GM04503 (cell line): ENCODE measurements around the gene SRC.
"Not testable (repeated sequence)": the region's sequence is repeated elsewhere in the genome, so short reads cannot be mapped to it uniquely, and the experiment has no call there.

Experiments
- DNase-seq: peaks from one replicate; pipeline ENCODE4 v3.0.0-alpha.2; 2012; ENCODE audit warnings: low read depth

SRC gene

DNA sequence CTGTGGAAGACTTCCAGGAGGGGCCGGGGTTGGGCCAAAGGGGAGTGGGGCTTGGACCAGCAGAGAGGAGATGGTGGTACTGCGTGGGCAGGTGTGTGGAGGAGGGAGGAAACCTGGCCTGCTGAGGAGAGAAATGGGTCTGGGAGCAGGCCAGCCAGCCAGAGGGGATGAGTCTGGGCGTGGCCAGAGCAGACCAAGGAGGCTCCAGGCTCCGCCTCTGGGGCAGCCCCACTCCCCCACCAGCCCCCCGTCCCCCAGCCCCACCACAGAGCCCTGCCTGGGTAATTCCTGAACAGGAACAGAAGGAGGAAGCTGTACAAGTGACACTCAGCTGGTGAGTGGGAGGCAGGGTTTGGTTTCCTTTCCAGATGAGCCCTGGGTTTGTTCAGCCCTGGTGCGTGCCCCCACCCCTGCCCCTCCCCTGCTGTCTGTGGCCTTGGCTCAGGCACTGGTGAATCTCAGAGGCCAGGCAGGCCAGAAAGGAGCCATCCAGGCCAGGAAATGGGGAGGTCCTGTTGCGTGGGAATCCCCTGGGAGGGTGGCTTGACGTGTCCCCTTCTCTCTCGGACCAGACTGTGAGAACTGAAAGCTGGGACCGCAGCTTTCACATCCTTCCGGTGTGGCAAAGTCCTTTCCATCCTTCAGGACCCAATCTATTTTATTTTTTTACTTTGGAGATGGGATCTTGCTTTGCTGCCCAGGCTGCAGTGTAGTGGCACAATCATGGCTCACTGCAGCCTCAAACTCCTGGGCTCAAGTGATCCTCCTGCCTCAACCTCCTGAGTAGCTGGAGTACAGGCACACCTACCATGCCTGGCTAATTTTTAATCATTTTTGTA, 9.4 kb upstream of the SRC start:
- DNase-seq = no peak

GRCh38 chr20:37337208-37337991, 8.5 kb upstream of the SRC start:
- no peak for DNase-seq

- not testable (repeated sequence) for DNase-seq
These were observed 7.6 kb upstream of the SRC start for GRCh38 chr20:37338380-37338779.

DNA sequence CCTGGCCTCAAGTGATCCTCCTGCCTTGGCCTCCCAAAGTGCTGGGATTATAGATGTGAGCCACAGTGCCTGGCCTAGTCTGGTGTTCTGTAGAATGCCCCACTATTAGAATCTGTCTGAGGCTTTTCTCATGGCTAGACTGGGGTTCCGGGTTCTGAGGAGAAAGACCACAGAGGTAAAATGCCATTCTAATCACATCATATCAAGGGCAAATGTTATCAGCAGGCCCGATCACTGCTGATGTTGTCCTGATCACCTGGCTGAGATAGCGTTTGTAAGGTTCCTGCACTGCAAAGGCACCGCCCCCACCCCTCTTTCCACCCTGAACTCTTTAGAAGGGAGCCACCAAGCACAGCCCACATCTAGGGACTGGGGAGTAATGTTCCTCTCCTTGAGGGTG, 6.7 kb upstream of the SRC start:
- DNase-seq = no peak

DNA sequence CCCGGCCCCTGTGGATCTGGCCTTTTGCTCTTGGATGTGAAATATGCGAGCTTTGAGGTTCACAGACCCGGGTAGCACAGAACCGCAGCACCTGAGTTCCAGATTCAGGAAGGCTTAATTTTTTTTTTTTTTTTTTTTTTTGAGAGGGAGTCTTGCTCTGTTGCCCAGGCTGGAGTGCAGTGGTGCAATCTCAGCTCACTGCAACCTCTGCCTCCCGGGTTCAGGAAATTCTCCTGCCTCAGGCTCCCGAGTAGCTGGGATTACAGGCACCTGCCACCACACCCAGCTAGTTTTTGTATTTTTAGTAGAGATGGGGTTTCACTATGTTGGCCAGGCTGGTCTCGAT, 6.2 kb upstream of the SRC start:
- DNase-seq = not testable (repeated sequence)

GRCh38 chr20:37340998-37341397, 4.9 kb upstream of the SRC start:
- no peak for DNase-seq

- DNase-seq = no peak
These were observed 4.3 kb upstream of the SRC start for GRCh38 chr20:37341632-37342031.

DNA sequence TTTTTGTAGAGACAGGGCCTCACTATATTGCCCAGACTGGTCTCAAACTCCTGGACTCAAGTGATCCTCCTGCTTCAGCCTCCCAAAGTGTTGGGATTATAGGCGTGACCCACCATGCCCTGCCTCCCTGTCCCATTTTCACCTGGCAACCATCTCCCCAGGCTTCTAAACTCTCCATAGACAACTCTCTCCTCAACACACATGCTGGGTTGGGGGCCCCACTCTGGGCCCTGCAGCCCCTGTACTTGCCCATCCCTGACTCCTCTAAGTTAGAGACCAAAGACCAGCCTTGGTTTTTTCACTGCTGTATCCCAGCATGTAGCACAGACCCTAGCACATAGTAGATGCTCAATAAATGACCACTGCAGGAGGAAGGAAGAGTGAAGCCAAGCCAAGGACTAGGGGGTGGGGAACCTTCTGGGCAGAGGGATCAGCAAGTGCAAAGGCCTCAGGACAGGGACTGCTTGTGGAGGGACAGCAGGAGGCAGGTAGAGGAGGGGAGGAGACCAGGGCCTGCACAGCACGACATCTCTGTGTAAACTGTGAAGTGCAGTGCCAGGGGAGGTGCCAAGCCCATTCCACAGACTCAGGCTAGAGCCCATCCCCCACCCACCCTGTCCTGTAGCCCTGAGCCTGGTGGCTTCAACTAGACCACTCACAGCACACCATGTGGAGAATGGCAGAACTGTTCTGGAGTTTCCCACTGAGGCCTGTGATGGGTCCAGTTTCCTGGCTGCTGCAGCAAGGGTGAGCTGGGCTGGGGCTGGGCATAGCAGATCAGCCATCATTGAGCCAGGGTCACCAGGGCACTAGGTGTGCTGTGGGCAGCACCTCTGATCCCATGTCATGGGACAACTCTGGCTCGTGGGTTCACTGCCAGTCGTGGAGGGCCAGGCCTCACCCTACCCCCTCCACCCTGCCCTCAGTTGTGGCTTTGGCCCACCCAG, 3.4 kb upstream of the SRC start:
- DNase-seq = no peak

DNA sequence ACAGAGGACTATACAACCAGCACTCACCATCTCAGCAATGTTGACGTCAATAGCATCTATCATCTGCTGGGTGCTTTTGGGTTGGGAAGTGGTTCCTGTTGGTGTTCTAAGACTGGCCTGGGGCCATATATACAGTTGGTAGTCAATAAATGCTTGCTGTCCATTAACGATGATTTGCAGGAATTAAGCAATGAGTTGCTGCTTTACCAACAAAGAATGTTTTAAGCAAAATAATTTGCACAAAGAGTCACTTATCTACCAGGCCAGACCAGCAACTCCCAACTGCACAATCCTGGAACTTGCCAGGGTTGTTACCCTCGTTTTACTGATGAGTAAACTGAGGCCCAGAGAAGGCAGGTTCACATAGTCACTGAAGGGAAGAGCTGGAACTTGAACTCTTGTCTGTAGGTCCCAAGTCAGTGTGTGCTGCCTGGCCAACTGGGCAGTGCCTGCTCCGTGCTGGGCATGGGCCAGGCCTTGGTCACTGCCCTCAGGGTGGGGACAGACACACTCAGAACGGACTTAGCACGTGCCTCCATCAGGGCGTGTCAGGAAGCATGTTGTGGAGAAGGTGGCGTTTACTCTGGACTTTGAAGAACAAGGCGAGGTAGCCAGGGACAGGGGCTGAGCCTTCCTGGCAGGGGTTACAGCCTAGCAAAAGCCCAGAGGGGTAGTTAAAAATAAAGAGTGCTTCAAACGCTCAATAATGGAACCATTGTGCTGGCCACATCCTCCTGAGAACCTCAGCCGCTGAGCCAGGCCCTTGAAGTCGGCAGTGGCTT, 2.5 kb upstream of the SRC start:
- DNase-seq = no peak

DNA sequence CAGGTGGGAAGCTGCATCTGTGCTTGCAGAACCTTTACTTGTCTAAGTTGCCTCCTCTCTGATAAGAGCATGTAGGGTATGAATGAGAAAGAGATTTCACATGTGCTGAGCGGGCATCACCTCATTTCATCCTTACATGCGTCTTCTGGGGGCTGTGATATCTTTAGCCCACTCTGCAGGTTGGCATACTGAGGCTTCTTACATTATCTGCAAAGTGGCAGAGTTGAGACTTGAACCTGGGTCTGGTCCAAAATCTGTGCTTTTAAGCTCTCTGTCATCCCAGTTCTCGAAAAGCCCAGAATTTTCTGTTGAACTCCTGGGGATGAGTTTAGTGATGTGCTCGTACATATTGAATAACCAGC, 2.0 kb upstream of the SRC start:
- DNase-seq = no peak

- DNase-seq = no peak
These were observed 1.2 kb upstream of the SRC start for GRCh38 chr20:37344506-37345338.

- DNase-seq = no peak
These were observed 245 bp downstream of the SRC start for GRCh38 chr20:37346236-37346534.

GRCh38 chr20:37346535-37347346, 801 bp downstream of the SRC start:
- no peak for DNase-seq

DNA sequence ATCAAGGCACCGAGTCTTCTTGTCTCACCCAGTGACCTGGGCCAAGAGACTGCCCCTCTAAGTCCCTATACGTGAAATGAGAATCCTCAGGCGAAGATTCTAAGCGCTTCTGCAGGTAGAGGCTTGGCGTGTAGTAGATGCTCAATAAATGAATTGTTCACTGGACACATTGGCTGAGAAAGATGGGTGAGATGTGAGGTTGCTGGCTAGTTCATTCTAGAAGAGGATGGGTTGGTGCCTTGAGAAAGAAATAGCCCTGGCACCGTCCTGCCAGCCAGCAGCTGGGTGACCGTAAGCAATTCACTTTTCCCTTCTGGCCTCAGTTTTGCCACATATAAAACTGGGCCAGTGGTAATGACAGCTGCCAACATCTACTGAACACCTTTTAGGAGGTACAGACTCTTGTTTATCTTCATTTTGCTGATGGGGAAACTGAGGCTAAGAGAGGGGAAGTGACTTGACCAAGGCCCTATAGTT, 1.4 kb downstream of the SRC start:
- DNase-seq = no peak

GRCh38 chr20:37347891-37348791, 2.2 kb downstream of the SRC start:
- DNase-seq = no peak

- no peak for DNase-seq
These were observed 3.0 kb downstream of the SRC start for GRCh38 chr20:37348792-37349516.

GRCh38 chr20:37349517-37350491, 3.9 kb downstream of the SRC start:
- no peak for DNase-seq
